ENCODE measurements around the gene RBBP8.

GRCh38 chr18:22999647-23000046 is 66.5 kb downstream of the RBBP8 start:
- TF ChIP-seq, protein P1, sequence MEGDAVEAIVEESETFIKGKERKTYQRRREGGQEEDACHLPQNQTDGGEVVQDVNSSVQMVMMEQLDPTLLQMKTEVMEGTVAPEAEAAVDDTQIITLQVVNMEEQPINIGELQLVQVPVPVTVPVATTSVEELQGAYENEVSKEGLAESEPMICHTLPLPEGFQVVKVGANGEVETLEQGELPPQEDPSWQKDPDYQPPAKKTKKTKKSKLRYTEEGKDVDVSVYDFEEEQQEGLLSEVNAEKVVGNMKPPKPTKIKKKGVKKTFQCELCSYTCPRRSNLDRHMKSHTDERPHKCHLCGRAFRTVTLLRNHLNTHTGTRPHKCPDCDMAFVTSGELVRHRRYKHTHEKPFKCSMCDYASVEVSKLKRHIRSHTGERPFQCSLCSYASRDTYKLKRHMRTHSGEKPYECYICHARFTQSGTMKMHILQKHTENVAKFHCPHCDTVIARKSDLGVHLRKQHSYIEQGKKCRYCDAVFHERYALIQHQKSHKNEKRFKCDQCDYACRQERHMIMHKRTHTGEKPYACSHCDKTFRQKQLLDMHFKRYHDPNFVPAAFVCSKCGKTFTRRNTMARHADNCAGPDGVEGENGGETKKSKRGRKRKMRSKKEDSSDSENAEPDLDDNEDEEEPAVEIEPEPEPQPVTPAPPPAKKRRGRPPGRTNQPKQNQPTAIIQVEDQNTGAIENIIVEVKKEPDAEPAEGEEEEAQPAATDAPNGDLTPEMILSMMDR (IDR thresholded peaks at IDR 0.05; ENCODE audit: insufficient read depth, low read length, poor library complexity, severe bottlenecking) = no peak
- no peak for TF ChIP-seq EZH2phosphoT487 (conservative IDR thresholded peaks at IDR 0.05; ENCODE audit: low read length)
